Omental fat pad (tissue), 4 donors: ENCODE data around the gene CCN5. TPM values are rescaled to one million over a fixed set of nuclear protein-coding genes. Genes with fewer than 3 reads are reported as not detected.

Experiments used
- ATAC-seq: fragments of 150-250 bp; one replicate; pipeline ENCODE4 v1.9.1; 2016; ENCODE audit warnings: mild to moderate bottlenecking, moderate library complexity; ENCODE audit not compliant: low FRiP score
- DNase-seq: peaks from one replicate; pipeline ENCODE4 v3.0.0-alpha.2; 2019; ENCODE audit warnings: low spot score
- CTCF ChIP-seq, 3 donors: fragments of 450-650 bp; IDR thresholded peaks; one replicate each; pipeline ENCODE4 v1.5.1; 2016 to 2017; ENCODE audit warnings: antibody characterized with exemption in 3 of 3, mild to moderate bottlenecking in 3 of 3, moderate library complexity in 2 of 3
- total RNA-seq, 4 donors: library from RNA; depleted of rRNA; stranded (reverse); fragments of >200 nt; gene quantifications; one replicate each; pipeline ENCODE4 v1.1.0, GENCODE V29; 2016

CCN5 gene
- total RNA-seq, 4 donors from 2014 or later: 25.9 to 81.7 (median 61.3) TPM

GRCh38 chr20:44768854-44769480, 53.8 kb downstream of the CCN5 start:
- no peak for DNase-seq
- TF ChIP-seq CTCF (IDR thresholded peaks at IDR 0.05): no peak
- no peak for ATAC-seq

- TF ChIP-seq CTCF (IDR thresholded peaks at IDR 0.05): no peak
- DNase-seq (no peak), ATAC-seq (no peak)
Measured at GRCh38 chr20:44769481-44769863, 54.3 kb downstream of the CCN5 start.

GRCh38 chr20:44770484-44771171, 55.5 kb downstream of the CCN5 start:
- DNase-seq (no peak), ATAC-seq (no peak)
- no peak for TF ChIP-seq CTCF (IDR thresholded peaks at IDR 0.05)

- TF ChIP-seq CTCF (IDR thresholded peaks at IDR 0.05): no peak
- ATAC-seq (no peak), DNase-seq (no peak)
Measured at GRCh38 chr20:44771172-44771535, 56.0 kb downstream of the CCN5 start.

- no peak for ATAC-seq
- no peak for TF ChIP-seq CTCF (IDR thresholded peaks at IDR 0.05)
- no peak for DNase-seq
Measured at GRCh38 chr20:44772636-44773035, 57.5 kb downstream of the CCN5 start.

GRCh38 chr20:44773070-44773829, 58.1 kb downstream of the CCN5 start:
- no peak for DNase-seq

More at GRCh38 chr20:44773070-44773829, 58.1 kb downstream of the CCN5 start:
- no peak for TF ChIP-seq CTCF (IDR thresholded peaks at IDR 0.05)
- ATAC-seq: no peak
